K562 (cell line): ENCODE data around the gene MTFR2. TPM values are rescaled to one million over a fixed set of nuclear protein-coding genes. Genes with fewer than 3 reads are reported as not detected.

Source experiments
- BCL6 ChIP-seq: fragments of 250-450 bp; sonication (Bioruptor Pico); IDR thresholded peaks from 2 replicates; pipeline ENCODE4 v1.4.0; 2020
- FOSL1 ChIP-seq: fragments of 200-800 bp; sonication (Bioruptor generic); conservative IDR thresholded peaks from 2 replicates; pipeline ENCODE4 v1.6.1; 2016; ENCODE audit warnings: missing genetic modification characterization, missing compliant biosample characterization
- POLR2H ChIP-seq: IDR thresholded peaks from 2 replicates; pipeline ENCODE4 v1.6.1; 2016; ENCODE audit warnings: missing genetic modification characterization, low read depth, mild to moderate bottlenecking, control low read depth, missing compliant biosample characterization, moderate library complexity
- SIX5 ChIP-seq, 2 experiments: IDR thresholded peaks; 2 replicates each; pipeline ENCODE4 v1.6.1; 2011; ENCODE audit warnings: low read length in 2 of 2, borderline replicate concordance in 1 of 2, low read depth in 1 of 2, mild to moderate bottlenecking in 1 of 2, moderate library complexity in 1 of 2; ENCODE audit not compliant: insufficient read depth in 1 of 2
- TOE1 ChIP-seq, 2 experiments: fragments of 450-650 bp in 1 of 2; sonication (generic) in 1 of 2; formaldehyde crosslinking in 1 of 2; IDR thresholded peaks; 2 replicates each; pipeline versions ENCODE4 v1.7.1 to v1.8.0; 2016 to 2022; ENCODE audit warnings: borderline replicate concordance in 2 of 2, mild to moderate bottlenecking in 2 of 2, antibody characterized with exemption in 1 of 2, inconsistent platforms in 1 of 2, low read depth in 1 of 2, missing genetic modification reagents in 1 of 2, moderate library complexity in 1 of 2
- ZNF431 ChIP-seq: sonication (generic); formaldehyde crosslinking; IDR thresholded peaks from 2 replicates; pipeline ENCODE4 v1.8.0; 2022; ENCODE audit warnings: mild to moderate bottlenecking, missing genetic modification reagents
- polyA plus RNA-seq, 8 experiments: library from polyadenylated mRNA; depleted of rRNA in 4 of 8; stranded (reverse) in 5 of 8; unstranded in 3 of 8; fragments of >200 nt; fragmentation: Nextera tagmentation in 2 of 8; fragmentation: Illumina TruSeq in 1 of 8; extraction: Ambion mirVana in 2 of 8; extraction: Trizol in 1 of 8; gene quantifications; 2 replicates each; pipeline versions ENCODE4 v1.2.1 to v1.2.3, GENCODE V29; 2011 to 2014; ENCODE audit warnings: inconsistent platforms in 1 of 8, missing spikeins in 1 of 8
- total RNA-seq, 7 experiments: library from RNA; depleted of rRNA in 6 of 7; stranded (reverse); fragments of >200 nt in 6 of 7; fragmentation: Illumina TruSeq in 2 of 7; extraction: Trizol in 2 of 7; gene quantifications; 2 replicates each; pipeline versions ENCODE4 v1.2.1 to v1.2.3, GENCODE V29; 2011 to 2021; ENCODE audit warnings: low replicate concordance in 1 of 7
- TF ChIP-seq, protein P1 (sequence below), 2 experiments: fragments of 450-650 bp; IDR thresholded peaks; 2 replicates each; pipeline ENCODE4 v1.6.1; 2016; ENCODE audit warnings: mild to moderate bottlenecking in 2 of 2, borderline replicate concordance in 1 of 2, low read depth in 1 of 2, moderate library complexity in 1 of 2
- TF ChIP-seq, protein P2 (sequence below): IDR thresholded peaks from 2 replicates; pipeline ENCODE4 v1.6.1; 2014; ENCODE audit warnings: antibody characterized with exemption
- TF ChIP-seq, protein P3 (sequence below), 3 experiments: fragments of 200-800 bp in 1 of 3; sonication (Bioruptor generic) in 1 of 3; sonication (generic) in 1 of 3; formaldehyde crosslinking in 1 of 3; IDR thresholded peaks; 2 replicates each; pipeline versions ENCODE4 v1.6.1 to v1.8.0; 2016 to 2022; ENCODE audit warnings: mild to moderate bottlenecking in 2 of 3, missing compliant biosample characterization in 2 of 3, missing genetic modification characterization in 2 of 3, missing genetic modification reagents in 1 of 3

The MTFR2 gene
- total and polyA plus RNA-seq, 9 of the 15 experiments (the other 6 are each of a cell fraction or from before 2014, with no cell fraction given): 10.1 to 63.3 (median 45.9) TPM

- TF ChIP-seq, protein P1, sequence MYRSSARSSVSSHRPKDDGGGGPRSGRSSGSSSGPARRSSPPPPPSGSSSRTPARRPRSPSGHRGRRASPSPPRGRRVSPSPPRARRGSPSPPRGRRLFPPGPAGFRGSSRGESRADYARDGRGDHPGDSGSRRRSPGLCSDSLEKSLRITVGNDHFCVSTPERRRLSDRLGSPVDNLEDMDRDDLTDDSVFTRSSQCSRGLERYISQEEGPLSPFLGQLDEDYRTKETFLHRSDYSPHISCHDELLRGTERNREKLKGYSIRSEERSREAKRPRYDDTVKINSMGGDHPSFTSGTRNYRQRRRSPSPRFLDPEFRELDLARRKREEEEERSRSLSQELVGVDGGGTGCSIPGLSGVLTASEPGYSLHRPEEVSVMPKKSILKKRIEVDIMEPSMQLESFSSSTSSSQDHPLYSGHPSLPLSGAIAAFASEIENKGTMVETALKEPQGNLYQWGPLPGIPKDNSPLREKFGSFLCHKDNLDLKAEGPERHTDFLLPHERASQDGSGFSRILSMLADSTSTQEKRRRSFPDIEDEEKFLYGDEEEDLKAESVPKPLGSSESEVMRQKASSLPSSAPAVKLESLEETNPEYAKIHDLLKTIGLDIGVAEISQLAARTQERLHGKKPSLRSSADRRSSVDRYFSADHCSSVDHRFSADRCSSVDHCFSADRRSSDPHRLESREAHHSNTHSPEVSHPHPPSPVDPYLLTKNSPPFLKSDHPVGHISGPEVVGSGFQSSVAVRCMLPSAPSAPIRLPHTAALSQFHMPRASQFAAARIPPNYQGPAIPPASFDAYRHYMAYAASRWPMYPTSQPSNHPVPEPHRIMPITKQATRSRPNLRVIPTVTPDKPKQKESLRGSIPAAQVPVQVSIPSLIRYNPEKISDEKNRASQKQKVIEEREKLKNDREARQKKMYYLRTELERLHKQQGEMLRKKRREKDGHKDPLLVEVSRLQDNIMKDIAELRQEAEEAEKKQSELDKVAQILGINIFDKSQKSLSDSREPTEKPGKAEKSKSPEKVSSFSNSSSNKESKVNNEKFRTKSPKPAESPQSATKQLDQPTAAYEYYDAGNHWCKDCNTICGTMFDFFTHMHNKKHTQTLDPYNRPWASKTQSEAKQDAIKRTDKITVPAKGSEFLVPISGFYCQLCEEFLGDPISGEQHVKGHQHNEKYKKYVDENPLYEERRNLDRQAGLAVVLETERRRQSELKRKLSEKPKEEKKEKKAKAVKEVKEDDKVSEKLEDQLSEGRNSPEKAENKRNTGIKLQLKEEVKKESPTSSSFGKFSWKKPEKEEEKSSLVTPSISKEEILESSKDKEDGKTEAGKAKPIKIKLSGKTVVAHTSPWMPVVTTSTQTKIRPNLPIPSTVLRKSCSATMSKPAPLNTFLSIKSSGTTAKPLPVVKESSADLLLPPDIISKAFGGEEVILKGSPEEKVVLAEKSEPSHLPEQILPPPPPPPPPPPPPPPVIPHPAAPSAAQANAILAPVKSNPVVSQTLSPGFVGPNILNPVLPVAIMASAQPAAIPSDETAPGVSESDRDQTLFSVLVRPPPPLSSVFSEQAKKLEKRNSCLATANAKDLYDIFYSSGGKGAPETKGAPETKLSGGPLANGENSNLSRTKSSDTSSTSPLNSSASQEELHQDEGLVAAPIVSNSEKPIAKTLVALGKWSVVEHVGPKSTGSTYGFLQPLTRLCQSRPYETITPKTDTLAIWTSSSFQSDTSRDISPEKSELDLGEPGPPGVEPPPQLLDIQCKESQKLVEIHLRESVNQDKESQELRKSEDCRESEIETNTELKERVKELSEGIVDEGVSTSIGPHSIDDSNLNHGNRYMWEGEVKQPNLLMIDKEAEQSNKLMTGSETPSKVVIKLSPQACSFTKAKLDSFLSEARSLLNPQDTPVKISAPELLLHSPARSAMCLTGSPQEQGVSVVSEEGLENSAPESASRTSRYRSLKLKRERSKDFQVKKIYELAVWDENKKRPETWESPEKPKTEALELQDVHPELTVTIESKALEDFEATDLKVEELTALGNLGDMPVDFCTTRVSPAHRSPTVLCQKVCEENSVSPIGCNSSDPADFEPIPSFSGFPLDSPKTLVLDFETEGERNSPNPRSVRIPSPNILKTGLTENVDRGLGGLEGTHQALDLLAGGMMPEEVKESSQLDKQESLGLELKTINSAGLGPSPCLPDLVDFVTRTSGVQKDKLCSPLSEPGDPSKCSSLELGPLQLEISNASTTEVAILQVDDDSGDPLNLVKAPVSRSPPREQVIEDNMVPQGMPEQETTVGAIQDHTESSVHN (IDR thresholded peaks at IDR 0.05; ENCODE audit: borderline replicate concordance in 1 of 2, low read depth in 1 of 2): no peak
- TF ChIP-seq, protein P2, sequence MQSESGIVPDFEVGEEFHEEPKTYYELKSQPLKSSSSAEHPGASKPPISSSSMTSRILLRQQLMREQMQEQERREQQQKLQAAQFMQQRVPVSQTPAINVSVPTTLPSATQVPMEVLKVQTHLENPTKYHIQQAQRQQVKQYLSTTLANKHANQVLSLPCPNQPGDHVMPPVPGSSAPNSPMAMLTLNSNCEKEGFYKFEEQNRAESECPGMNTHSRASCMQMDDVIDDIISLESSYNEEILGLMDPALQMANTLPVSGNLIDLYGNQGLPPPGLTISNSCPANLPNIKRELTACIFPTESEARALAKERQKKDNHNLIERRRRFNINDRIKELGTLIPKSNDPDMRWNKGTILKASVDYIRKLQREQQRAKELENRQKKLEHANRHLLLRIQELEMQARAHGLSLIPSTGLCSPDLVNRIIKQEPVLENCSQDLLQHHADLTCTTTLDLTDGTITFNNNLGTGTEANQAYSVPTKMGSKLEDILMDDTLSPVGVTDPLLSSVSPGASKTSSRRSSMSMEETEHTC: 0 out of 2 replicates have a peak, but pooled peaks have one; percentile 28
- TF ChIP-seq, protein P3, sequence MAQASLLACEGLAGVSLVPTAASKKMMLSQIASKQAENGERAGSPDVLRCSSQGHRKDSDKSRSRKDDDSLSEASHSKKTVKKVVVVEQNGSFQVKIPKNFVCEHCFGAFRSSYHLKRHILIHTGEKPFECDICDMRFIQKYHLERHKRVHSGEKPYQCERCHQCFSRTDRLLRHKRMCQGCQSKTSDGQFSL (CRISPR knock-in tag; IDR thresholded peaks at IDR 0.05): no peak; the same call in 1 of the 2 replicates
- TF ChIP-seq, protein P3 (tag; IDR thresholded peaks at IDR 0.05): peak in 1 of 2 experiments; percentile 59; a peak in 2 of 4 replicates
- TF ChIP-seq FOSL1 (tag): peak; percentile 82
- no peak for TF ChIP-seq BCL6
- peak; percentile 52; the same call in 1 of the 2 replicates for TF ChIP-seq TOE1 (IDR thresholded peaks at IDR 0.05; ENCODE audit: borderline replicate concordance)
- TF ChIP-seq TOE1 (CRISPR knock-in tag; IDR thresholded peaks at IDR 0.05; ENCODE audit: borderline replicate concordance, low read depth): no peak
- peak; percentile 59; the same call in 1 of the 2 replicates for TF ChIP-seq POLR2H (tag)
- TF ChIP-seq SIX5 (IDR thresholded peaks at IDR 0.05; ENCODE audit: borderline replicate concordance in 1 of 2, insufficient read depth in 1 of 2, low read depth in 1 of 2, low read length in 2 of 2): no peak
- 0 out of 2 replicates have a peak, but pooled peaks have one; percentile 34 for TF ChIP-seq ZNF431 (CRISPR knock-in tag)
Observed at GRCh38 chr6:136225496-136225895, 24.6 kb downstream of the MTFR2 start (continued).
